ENCODE results near the gene WFIKKN1. TPM values are rescaled to one million over a fixed set of nuclear protein-coding genes. Genes with fewer than 3 reads are reported as not detected.
A peak's percentile ranks its signal among the peaks of the same experiment; 100 is the strongest.

WFIKKN1 gene
- polyA plus RNA-seq, 3 donors = 0.76 TPM; not detected in 2

- Mint-ChIP-seq H3K4me1 (peaks cover 2% of the 10 kb centered on the region), H3K27me3 (ENCODE audit: low read depth in 3 of 3) (peaks cover 2 to 12% (median 2%) of the 10 kb centered on the region in 3 donors), H3K36me3 (peaks cover 31 to 60% of the 10 kb centered on the region in 2 donors), H3K9me3 (peaks cover 0 to 3% (median 0%) of the 10 kb centered on the region in 7 donors), H3K27ac (peak overlapping the region in 2 of 7 donors; percentile 13 to 54), H3K4me3 (no peak overlapping the region)
- H3K27me3 ChIP-seq (ENCODE audit: control insufficient read depth in 2 of 2, insufficient read depth in 2 of 2, low read length in 2 of 2) = no peaks in the 10 kb centered on the region
- peaks cover 10% of the 10 kb centered on the region for H3K79me2 ChIP-seq (ENCODE audit: insufficient read depth, low read length)
- no peak overlapping the region for H2AFZ ChIP-seq (ENCODE audit: insufficient read depth, low read depth, low read length, poor library complexity, severe bottlenecking)
- intact Hi-C loops (cut with micrococcal nuclease) = no loop called here
- peaks cover 43 to 56% of the 10 kb centered on the region in 2 donors for H3K36me3 ChIP-seq (replicated peaks in 1 of 2; ENCODE audit: control insufficient read depth in 1 of 2, insufficient read depth in 2 of 2, low read length in 2 of 2)
- peaks cover 73% of the 10 kb centered on the region for H4K20me1 ChIP-seq (ENCODE audit: insufficient read depth, low read length)
- TF ChIP-seq CTCF (IDR thresholded peaks at IDR 0.05) = no peak
- H3K4me2 ChIP-seq (replicated peaks; ENCODE audit: extremely low read depth, low read length, poor library complexity, severe bottlenecking) = no peak overlapping the region
- H3K4me3 ChIP-seq (replicated peaks in 1 of 3; ENCODE audit: low read depth in 2 of 3, low read length in 3 of 3) = no peak overlapping the region
- no peak overlapping the region for H3K27ac ChIP-seq (ENCODE audit: low read depth in 1 of 2, low read length in 2 of 2)
- 93% methylated on average over 27 of the region's 29 CpGs for WGBS (ENCODE audit: insufficient coverage)
- no peak for DNase-seq
- peaks cover 4 to 18% of the 10 kb centered on the region in 2 donors for H3K4me1 ChIP-seq (ENCODE audit: control insufficient read depth in 1 of 2, insufficient read depth in 2 of 2, low read length in 2 of 2)
- H3K9me3 ChIP-seq (replicated peaks in 1 of 2; ENCODE audit: control insufficient read depth in 1 of 2, insufficient read depth in 1 of 2, low read length in 2 of 2) = no peaks in the 10 kb centered on the region
- H3K9ac ChIP-seq (ENCODE audit: insufficient read depth, low read length, poor library complexity, severe bottlenecking) = no peak overlapping the region
Measured at GRCh38 chr16:626787-627453, 3.9 kb upstream of the WFIKKN1 start.

DNA sequence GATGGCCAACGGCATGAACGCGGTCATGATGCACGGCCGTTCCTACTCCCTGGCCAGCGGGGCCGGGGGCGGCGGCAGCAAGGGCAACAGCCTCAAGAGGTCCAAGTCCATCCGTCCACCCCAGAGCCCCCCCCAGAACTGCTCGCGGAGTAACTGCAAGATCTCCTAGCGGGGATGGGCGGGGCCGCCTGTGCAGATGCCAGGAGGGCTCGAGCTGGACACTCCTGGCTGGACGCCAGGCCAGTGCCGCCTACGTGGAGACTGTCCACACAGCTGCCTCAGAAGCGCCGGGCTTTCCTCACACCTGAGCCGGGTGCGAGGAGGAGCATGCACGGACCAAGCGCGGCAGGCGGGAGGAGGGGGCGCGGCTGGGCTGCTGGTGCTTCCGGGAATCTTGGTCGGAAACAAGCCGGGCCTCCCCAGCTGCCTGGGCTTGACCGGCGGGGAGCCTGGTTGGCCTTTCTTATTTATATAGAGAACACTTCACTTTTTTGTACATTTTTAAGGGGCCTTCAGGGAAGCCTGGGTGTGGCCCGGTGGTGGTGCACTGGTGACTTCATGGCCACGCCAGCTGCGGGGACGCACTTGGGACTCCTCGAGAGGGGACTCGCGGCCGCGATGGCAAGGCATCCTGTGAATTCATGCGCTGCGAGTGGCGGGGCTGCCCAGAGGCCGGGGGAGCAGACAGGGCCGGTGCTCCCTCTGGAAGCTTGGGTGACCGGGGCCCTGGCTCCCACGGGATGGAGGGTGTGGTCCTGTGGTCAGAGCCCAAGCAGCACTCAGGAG lies 3.1 kb upstream of the WFIKKN1 start:
- Mint-ChIP-seq H3K27ac (peak overlapping the region in 2 of 7 donors; percentile 13 to 54), H3K4me3 (no peak overlapping the region), H3K36me3 (peaks cover 31 to 56% of the 10 kb centered on the region in 2 donors), H3K27me3 (ENCODE audit: low read depth in 3 of 3) (peaks cover 2 to 12% (median 5%) of the 10 kb centered on the region in 3 donors), H3K4me1 (peaks cover 2% of the 10 kb centered on the region), H3K9me3 (no peaks in the 10 kb centered on the region)
- H3K36me3 ChIP-seq (replicated peaks in 1 of 2; ENCODE audit: control insufficient read depth in 1 of 2, insufficient read depth in 2 of 2, low read length in 2 of 2) = peaks cover 43 to 56% of the 10 kb centered on the region in 2 donors
- H3K9me3 ChIP-seq (replicated peaks in 1 of 2; ENCODE audit: control insufficient read depth in 1 of 2, insufficient read depth in 1 of 2, low read length in 2 of 2) = no peaks in the 10 kb centered on the region
- H3K4me2 ChIP-seq (replicated peaks; ENCODE audit: extremely low read depth, low read length, poor library complexity, severe bottlenecking) = no peak overlapping the region
- H4K20me1 ChIP-seq (ENCODE audit: insufficient read depth, low read length) = peaks cover 67% of the 10 kb centered on the region
- H3K27ac ChIP-seq (ENCODE audit: low read depth in 1 of 2, low read length in 2 of 2) = no peak overlapping the region
- 93% methylated on average over 39 of the region's 50 CpGs for WGBS (ENCODE audit: insufficient coverage)
- H2AFZ ChIP-seq (ENCODE audit: insufficient read depth, low read depth, low read length, poor library complexity, severe bottlenecking) = no peak overlapping the region
- H3K27me3 ChIP-seq (ENCODE audit: control insufficient read depth in 2 of 2, insufficient read depth in 2 of 2, low read length in 2 of 2) = no peaks in the 10 kb centered on the region
- DNase-seq = no peak
- no peak for TF ChIP-seq CTCF (IDR thresholded peaks at IDR 0.05)
- H3K9ac ChIP-seq (ENCODE audit: insufficient read depth, low read length, poor library complexity, severe bottlenecking) = no peak overlapping the region
- H3K4me1 ChIP-seq (ENCODE audit: control insufficient read depth in 1 of 2, insufficient read depth in 2 of 2, low read length in 2 of 2) = peaks cover 4 to 18% of the 10 kb centered on the region in 2 donors
- H3K79me2 ChIP-seq (ENCODE audit: insufficient read depth, low read length) = peaks cover 5% of the 10 kb centered on the region
- no peak overlapping the region for H3K4me3 ChIP-seq (replicated peaks in 1 of 3; ENCODE audit: low read depth in 2 of 3, low read length in 3 of 3)
- intact Hi-C loops (cut with micrococcal nuclease) = no loop called here
